SK-N-MC (cell line): Measurements from ENCODE around the gene STXBP5L.
"Not testable (repeated sequence)": the region's sequence is repeated elsewhere in the genome, so short reads cannot be mapped to it uniquely, and the experiment has no call there.

Source experiments
- DNase-seq: peaks from one replicate; pipeline ENCODE4 v3.0.0-alpha.2; 2011; ENCODE audit warnings: low read depth, low spot score
- H3K27ac ChIP-seq: fragments of 200-600 bp; sonication (generic); 2 replicates; pipeline ENCODE4 v1.5.1; 2016; ENCODE audit warnings: mixed run types
- H3K36me3 ChIP-seq: fragments of 200-600 bp; sonication (generic); 2 replicates; pipeline ENCODE4 v1.6.1; 2017; ENCODE audit warnings: antibody characterized with exemption, low read length, mixed read lengths; ENCODE audit not compliant: insufficient read depth
- H3K4me3 ChIP-seq: fragments of 200-600 bp; sonication (generic); 2 replicates; pipeline ENCODE4 v1.5.1; 2016
- H3K9ac ChIP-seq: fragments of 200-600 bp; sonication (generic); 2 replicates; pipeline ENCODE4 v1.8.0; 2017; ENCODE audit warnings: mixed run types, mixed read lengths; ENCODE audit not compliant: insufficient read length
- H3K9me3 ChIP-seq: fragments of 200-600 bp; sonication (generic); 2 replicates; pipeline ENCODE4 v1.6.1; 2017; ENCODE audit warnings: low read depth, mild to moderate bottlenecking, antibody characterized with exemption, low read length, moderate library complexity, mixed read lengths
- EZH2 ChIP-seq: fragments of 200-600 bp; sonication (generic); IDR thresholded peaks from one replicate; pipeline ENCODE4 v1.6.1; 2017; ENCODE audit warnings: antibody characterized with exemption
- FOXP2 ChIP-seq: optimal IDR thresholded peaks from 2 replicates; pipeline ENCODE3; 2011; ENCODE audit warnings: mild to moderate bottlenecking, moderate library complexity; ENCODE audit not compliant: insufficient read depth; ENCODE audit errors: extremely low read length, control extremely low read depth
- POLR2AphosphoS5 ChIP-seq: IDR thresholded peaks from 2 replicates; pipeline ENCODE4 v1.6.1; 2012; ENCODE audit warnings: mild to moderate bottlenecking, low read depth, low read length, borderline replicate concordance

Gene STXBP5L

GRCh38 chr3:120908030-120908794 is at the start of gene STXBP5L:
Gene STXBP5L, plus strand, starts transcription at chr3:120908205. Its CDS starts 1,374 bp downstream, at chr3:120909579.
- DNase-seq, result no peak

GRCh38 chr3:120858521-120858920 is 49.5 kb upstream of the STXBP5L start:
- H3K27ac ChIP-seq, result no peak overlapping the region
- TF ChIP-seq POLR2AphosphoS5 (no peak), FOXP2 (no peak), EZH2 (no peak)
- no peak for DNase-seq

More at GRCh38 chr3:120908030-120908794, at the start of gene STXBP5L:
- no peak within 1 kb of the TSS for H3K9ac ChIP-seq
- no peak within 1 kb of the TSS for H3K27ac ChIP-seq
- no peaks in the 10 kb centered on the region for H3K9me3 ChIP-seq
- peak within 1 kb of the TSS; percentile 69 for H3K4me3 ChIP-seq
- no peak for TF ChIP-seq FOXP2
- peak; percentile 74 for TF ChIP-seq EZH2
- H3K36me3 ChIP-seq, result no peaks in the 10 kb centered on the region

GRCh38 chr3:120864541-120864940 is 43.5 kb upstream of the STXBP5L start:
- TF ChIP-seq EZH2 (no peak), FOXP2 (no peak), POLR2AphosphoS5 (no peak)
- no peak overlapping the region for H3K27ac ChIP-seq
- H3K36me3 ChIP-seq, result no peaks in the 10 kb centered on the region
- no peak overlapping the region for H3K9ac ChIP-seq
- no peak overlapping the region for H3K4me3 ChIP-seq
- H3K9me3 ChIP-seq, result no peaks in the 10 kb centered on the region
- DNase-seq, result no peak

More at GRCh38 chr3:120858521-120858920, 49.5 kb upstream of the STXBP5L start:
- Histone ChIP-seq H3K36me3 (no peaks in the 10 kb centered on the region), H3K9ac (no peak overlapping the region), H3K9me3 (no peaks in the 10 kb centered on the region), H3K4me3 (no peak overlapping the region)

- Histone ChIP-seq H3K36me3 (no peaks in the 10 kb centered on the region), H3K9me3 (no peaks in the 10 kb centered on the region), H3K9ac (no peak overlapping the region), H3K4me3 (no peak overlapping the region), H3K27ac (no peak overlapping the region)
- TF ChIP-seq FOXP2, result no peak
- TF ChIP-seq EZH2, result no peak
- no peak for TF ChIP-seq POLR2AphosphoS5
- no peak for DNase-seq
These were observed 32.5 kb upstream of the STXBP5L start for GRCh38 chr3:120875507-120875906.

- Histone ChIP-seq H3K4me3 (no peak overlapping the region), H3K9me3 (no peaks in the 10 kb centered on the region), H3K27ac (no peak overlapping the region), H3K36me3 (no peaks in the 10 kb centered on the region), H3K9ac (no peak overlapping the region)
- no peak for DNase-seq
- TF ChIP-seq FOXP2 (no peak), EZH2 (no peak), POLR2AphosphoS5 (no peak)
These were observed 32.0 kb upstream of the STXBP5L start for GRCh38 chr3:120875989-120876388.

- Histone ChIP-seq H3K4me3 (no peak overlapping the region), H3K36me3 (no peaks in the 10 kb centered on the region), H3K9me3 (no peaks in the 10 kb centered on the region), H3K9ac (no peak overlapping the region), H3K27ac (no peak overlapping the region)
- TF ChIP-seq FOXP2 (no peak), POLR2AphosphoS5 (no peak), EZH2 (no peak)
- DNase-seq, result no peak
These were observed 28.6 kb upstream of the STXBP5L start for GRCh38 chr3:120879411-120879810.

GRCh38 chr3:120892921-120893320 is 15.1 kb upstream of the STXBP5L start:
- DNase-seq, result no peak
- Histone ChIP-seq H3K27ac (no peak overlapping the region), H3K9me3 (no peaks in the 10 kb centered on the region), H3K9ac (no peak overlapping the region), H3K4me3 (no peak overlapping the region), H3K36me3 (no peaks in the 10 kb centered on the region)
- TF ChIP-seq EZH2 (no peak), FOXP2 (no peak), POLR2AphosphoS5 (no peak)

GRCh38 chr3:120894316-120895057 is 13.5 kb upstream of the STXBP5L start:
- Histone ChIP-seq H3K4me3 (no peak overlapping the region), H3K9me3 (no peaks in the 10 kb centered on the region), H3K27ac (no peak overlapping the region), H3K9ac (no peak overlapping the region), H3K36me3 (no peaks in the 10 kb centered on the region)
- TF ChIP-seq EZH2 (no peak), FOXP2 (no peak), POLR2AphosphoS5 (no peak)
- no peak for DNase-seq

GRCh38 chr3:120901716-120902115 is 6.3 kb upstream of the STXBP5L start:
- H3K36me3 ChIP-seq, H3K27ac ChIP-seq, DNase-seq, H3K4me3 ChIP-seq, H3K9ac ChIP-seq, H3K9me3 ChIP-seq: not testable (repeated sequence)
